SK-N-SH (cell line): ENCODE data around the gene HINFP. TPM values are rescaled to one million over a fixed set of nuclear protein-coding genes. Genes with fewer than 3 reads are reported as not detected.

Experiments
- CTCF ChIA-PET: fragments of 300-600, 350-600 bp; formaldehyde crosslinking; extraction: SDS; loops from one replicate; lab custom pipeline; 2021; lab: Yijun Ruan, JAX
- POLR2A ChIA-PET: fragments of 350-600 bp; sonication (Branson Sonifier 250); formaldehyde crosslinking; extraction: SDS; loops from one replicate; lab custom pipeline; 2020; ENCODE audit warnings: antibody characterized with exemption, inconsistent platforms; lab: Yijun Ruan, JAX
- DNase-seq: peaks from one replicate; pipeline ENCODE4 v3.0.0; 2012
- H2AFZ ChIP-seq: fragments of 200-600 bp; sonication (generic); 2 replicates; pipeline ENCODE4 v1.8.1; 2016; ENCODE audit warnings: antibody characterized with exemption, mild to moderate bottlenecking, low read depth
- H3F3A ChIP-seq: fragments of 200-600 bp; sonication (generic); replicated peaks from 2 replicates; pipeline ENCODE3; 2016; ENCODE audit warnings: antibody characterized with exemption, mild to moderate bottlenecking; ENCODE audit not compliant: insufficient read depth
- H3K27ac ChIP-seq, 2 experiments: fragments of 200-500 bp in 1 of 2; fragments of 200-600 bp in 1 of 2; sonication (Bioruptor generic) in 1 of 2; sonication (generic), shearing (Covaris generic) in 1 of 2; 2 replicates each; pipeline versions ENCODE4 v1.5.1 to v1.6.1; 2014 to 2016; ENCODE audit warnings: low read depth in 2 of 2, inconsistent platforms in 1 of 2, low read length in 1 of 2, mild to moderate bottlenecking in 1 of 2, mixed read lengths in 1 of 2
- H3K27me3 ChIP-seq: fragments of 200-600 bp; sonication (generic), shearing (Covaris generic); 2 replicates; pipeline ENCODE4 v1.6.1; 2016; ENCODE audit warnings: mixed run types; ENCODE audit not compliant: insufficient read depth
- H3K36me3 ChIP-seq, 2 experiments: fragments of 200-500 bp in 1 of 2; fragments of 200-600 bp in 1 of 2; sonication (Bioruptor generic) in 1 of 2; sonication (generic) in 1 of 2; replicated peaks in 1 of 2; 2 replicates each; pipeline versions ENCODE3 to v1.5.1; 2014 to 2016; ENCODE audit warnings: low read length in 1 of 2, mild to moderate bottlenecking in 1 of 2; ENCODE audit not compliant: insufficient read depth in 2 of 2, control insufficient read depth in 1 of 2
- H3K4me1 ChIP-seq, 2 experiments: fragments of 200-500 bp in 1 of 2; fragments of 200-600 bp in 1 of 2; sonication (Bioruptor generic) in 1 of 2; sonication (generic), shearing (Covaris generic) in 1 of 2; 2 replicates each; pipeline versions ENCODE4 v1.5.1 to v1.6.1; 2014 to 2016; ENCODE audit warnings: low read depth in 1 of 2, low read length in 1 of 2, mixed run types in 1 of 2; ENCODE audit not compliant: insufficient read depth in 2 of 2, control insufficient read depth in 1 of 2
- H3K4me2 ChIP-seq: fragments of 200-600 bp; sonication (generic), shearing (Covaris generic); 2 replicates; pipeline ENCODE4 v1.6.1; 2017; ENCODE audit warnings: mixed run types
- H3K4me3 ChIP-seq, 2 experiments: fragments of 200-500 bp in 1 of 2; fragments of 200-600 bp in 1 of 2; sonication (Bioruptor generic) in 1 of 2; sonication (generic), shearing (Covaris generic) in 1 of 2; 2 replicates each; pipeline versions ENCODE4 v1.5.1 to v1.8.1; 2014 to 2016; ENCODE audit warnings: low read depth in 2 of 2, inconsistent platforms in 1 of 2, low read length in 1 of 2, mild to moderate bottlenecking in 1 of 2, mixed read lengths in 1 of 2, moderate library complexity in 1 of 2
- H3K79me2 ChIP-seq: fragments of 200-600 bp; sonication (generic); 2 replicates; pipeline ENCODE4 v1.8.1; 2017; ENCODE audit warnings: mild to moderate bottlenecking; ENCODE audit not compliant: insufficient read depth
- H3K9ac ChIP-seq: fragments of 200-600 bp; sonication (generic); 2 replicates; pipeline ENCODE4 v1.6.1; 2017; ENCODE audit warnings: mixed run types
- H3K9me2 ChIP-seq: fragments of 200-600 bp; sonication (generic); 2 replicates; pipeline ENCODE4 v1.6.1; 2017; ENCODE audit warnings: mixed run types
- H3K9me3 ChIP-seq: fragments of 200-600 bp; sonication (generic); 2 replicates; pipeline ENCODE4 v1.6.1; 2017; ENCODE audit warnings: mixed run types, mild to moderate bottlenecking, moderate library complexity
- H4K20me1 ChIP-seq: fragments of 200-600 bp; sonication (generic); 2 replicates; pipeline ENCODE4 v1.6.1; 2017; ENCODE audit warnings: mild to moderate bottlenecking, mixed run types; ENCODE audit not compliant: insufficient read depth
- CHD2 ChIP-seq: fragments of 150-350 bp; IDR thresholded peaks from 2 replicates; pipeline ENCODE4 v1.6.1; 2018; ENCODE audit warnings: low read length; ENCODE audit not compliant: partially characterized antibody
- EP300 ChIP-seq, 2 experiments: IDR thresholded peaks; 2 replicates each; pipeline versions ENCODE4 v1.4.0 to v1.6.1; 2012; ENCODE audit warnings: borderline replicate concordance in 1 of 2, low read depth in 1 of 2, low read length in 1 of 2
- EZH2phosphoT487 ChIP-seq: fragments of 200-600 bp; sonication (generic); IDR thresholded peaks from 2 replicates; pipeline ENCODE4 v1.6.1; 2017; ENCODE audit warnings: low read depth, mixed run types, mild to moderate bottlenecking, antibody characterized with exemption, moderate library complexity, borderline replicate concordance
- FOXM1 ChIP-seq: IDR thresholded peaks from 2 replicates; pipeline ENCODE4 v1.4.0; 2012; ENCODE audit warnings: low read depth, mild to moderate bottlenecking
- GABPA ChIP-seq: IDR thresholded peaks from 2 replicates; pipeline ENCODE4 v1.4.0; 2012; ENCODE audit warnings: low read depth, mild to moderate bottlenecking
- GATA2 ChIP-seq: sonication (generic); formaldehyde crosslinking; IDR thresholded peaks from 2 replicates; pipeline ENCODE4 v1.5.0; 2020; ENCODE audit warnings: mild to moderate bottlenecking, missing genetic modification reagents
- IRF3 ChIP-seq: fragments of 150-350 bp; IDR thresholded peaks from 2 replicates; pipeline ENCODE4 v1.6.1; 2016; ENCODE audit warnings: mild to moderate bottlenecking, low read depth, low read length
- MEF2A ChIP-seq: IDR thresholded peaks from 2 replicates; pipeline ENCODE4 v1.4.0; 2012; ENCODE audit warnings: low read depth, borderline replicate concordance
- MXI1 ChIP-seq: IDR thresholded peaks from 2 replicates; pipeline ENCODE4 v1.6.1; 2012; ENCODE audit warnings: mild to moderate bottlenecking, low read depth, low read length, improper control_type of control experiment
- NFIC ChIP-seq: IDR thresholded peaks from 2 replicates; pipeline ENCODE4 v1.4.0; 2012; ENCODE audit warnings: borderline replicate concordance
- NRF1 ChIP-seq: IDR thresholded peaks from 2 replicates; pipeline ENCODE4 v1.6.1; 2012; ENCODE audit warnings: low read depth, mild to moderate bottlenecking, low read length
- POLR2AphosphoS5 ChIP-seq: IDR thresholded peaks from 2 replicates; pipeline ENCODE4 v1.6.1; 2012; ENCODE audit warnings: low read depth, low read length
- RAD21 ChIP-seq: IDR thresholded peaks from 2 replicates; pipeline ENCODE4 v1.6.1; 2012; ENCODE audit warnings: mild to moderate bottlenecking, low read length
- RFX5 ChIP-seq: IDR thresholded peaks from 2 replicates; pipeline ENCODE4 v1.6.1; 2012; ENCODE audit warnings: mild to moderate bottlenecking, improper control_type of control experiment, low read length
- SIN3A ChIP-seq: IDR thresholded peaks from 2 replicates; pipeline ENCODE4 v1.6.1; 2012; ENCODE audit warnings: low read depth, mild to moderate bottlenecking, low read length, moderate library complexity, borderline replicate concordance
- SMC3 ChIP-seq: IDR thresholded peaks from 2 replicates; pipeline ENCODE4 v1.6.1; 2012; ENCODE audit warnings: low read depth, low read length, improper control_type of control experiment
- TAF1 ChIP-seq: IDR thresholded peaks from 2 replicates; pipeline ENCODE4 v1.6.1; 2012; ENCODE audit warnings: low read depth, mild to moderate bottlenecking, low read length, moderate library complexity, borderline replicate concordance
- TCF12 ChIP-seq: IDR thresholded peaks from 2 replicates; pipeline ENCODE4 v1.4.0; 2012
- TEAD4 ChIP-seq: IDR thresholded peaks from 2 replicates; pipeline ENCODE4 v1.4.0; 2012; ENCODE audit warnings: mild to moderate bottlenecking, borderline replicate concordance; ENCODE audit not compliant: insufficient read depth
- USF1 ChIP-seq: IDR thresholded peaks from 2 replicates; pipeline ENCODE4 v1.4.0; 2012; ENCODE audit warnings: low read depth, borderline replicate concordance
- USF2 ChIP-seq: fragments of 150-350 bp; IDR thresholded peaks from 2 replicates; pipeline ENCODE4 v1.6.1; 2017; ENCODE audit warnings: antibody characterized with exemption, low read length, low read depth, borderline replicate concordance
- ZBTB33 ChIP-seq: IDR thresholded peaks from 2 replicates; pipeline ENCODE4 v1.4.0; 2012; ENCODE audit warnings: low read depth, borderline replicate concordance
- WGBS: methylation state at CpG from one replicate; pipeline ENCODE4 v1.1.6; 2017; ENCODE audit warnings: low lambda C conversion rate; 5-methylcytosine and 5-hydroxymethylcytosine counted together
- polyA plus RNA-seq, 3 experiments: library from polyadenylated mRNA; depleted of rRNA; stranded (reverse); fragments of >200 nt; gene quantifications; 2 replicates each; pipeline ENCODE4 v1.2.3, GENCODE V29; 2012
- TF ChIP-seq, protein P1 (sequence below): IDR thresholded peaks from 2 replicates; pipeline ENCODE4 v1.6.1; 2012; ENCODE audit warnings: mild to moderate bottlenecking, low read depth, low read length, moderate library complexity

Gene HINFP
- polyA plus RNA-seq, 1 of the 3 experiments (the other 2 are of a cell fraction), result 21.8 TPM

- Histone ChIP-seq H3K4me2 (no peak overlapping the region), H3K79me2 (no peaks in the 10 kb centered on the region), H3K9me2 (no peaks in the 10 kb centered on the region), H2AFZ (no peak overlapping the region), H3K27ac (no peak overlapping the region), H3K27me3 (no peaks in the 10 kb centered on the region; the same call in 1 of the 2 replicates), H3K9me3 (no peaks in the 10 kb centered on the region), H3K9ac (no peak overlapping the region), H3K4me3 (no peak overlapping the region), H3K4me1 (peaks cover 0 to 13% of the 10 kb centered on the region in 2 experiments; a peak in 1 of 4 replicates), H3F3A (no peaks in the 10 kb centered on the region), H3K36me3 (no peaks in the 10 kb centered on the region), H4K20me1 (no peaks in the 10 kb centered on the region)
- ChIA-PET CTCF (interaction anchor here (0.6 to 4.7 kb wide), 30 partner anchors 8 to 429 kb away, joined by 3 to 35 read pairs (median 4); partner anchors contain the start of genes HINFP, MCAM, NHERF4 and NLRX1), POLR2A (no interaction called here)
- 19% methylated on average over 6 of the region's 7 CpGs for WGBS
- peak; percentile 93 for DNase-seq
- TF ChIP-seq RFX5 (no peak), MXI1 (0 out of 2 replicates have a peak, but pooled peaks have one; percentile 23), GABPA (no peak), IRF3 (no peak), GATA2 (no peak), NRF1 (no peak), EP300 (IDR thresholded peaks at IDR 0.05; ENCODE audit: borderline replicate concordance in 1 of 2, low read depth in 1 of 2, low read length in 1 of 2) (no peak), TAF1 (no peak), TEAD4 (no peak), MEF2A (no peak), USF2 (no peak), NFIC (no peak), USF1 (no peak), SIN3A (0 out of 2 replicates have a peak, but pooled peaks have one; percentile 68), CHD2 (no peak), TCF12 (no peak), SMC3 (peak; percentile 76), FOXM1 (no peak), RAD21 (peak; percentile 68), POLR2AphosphoS5 (no peak), ZBTB33 (no peak), EZH2phosphoT487 (no peak)
- TF ChIP-seq, protein P1, sequence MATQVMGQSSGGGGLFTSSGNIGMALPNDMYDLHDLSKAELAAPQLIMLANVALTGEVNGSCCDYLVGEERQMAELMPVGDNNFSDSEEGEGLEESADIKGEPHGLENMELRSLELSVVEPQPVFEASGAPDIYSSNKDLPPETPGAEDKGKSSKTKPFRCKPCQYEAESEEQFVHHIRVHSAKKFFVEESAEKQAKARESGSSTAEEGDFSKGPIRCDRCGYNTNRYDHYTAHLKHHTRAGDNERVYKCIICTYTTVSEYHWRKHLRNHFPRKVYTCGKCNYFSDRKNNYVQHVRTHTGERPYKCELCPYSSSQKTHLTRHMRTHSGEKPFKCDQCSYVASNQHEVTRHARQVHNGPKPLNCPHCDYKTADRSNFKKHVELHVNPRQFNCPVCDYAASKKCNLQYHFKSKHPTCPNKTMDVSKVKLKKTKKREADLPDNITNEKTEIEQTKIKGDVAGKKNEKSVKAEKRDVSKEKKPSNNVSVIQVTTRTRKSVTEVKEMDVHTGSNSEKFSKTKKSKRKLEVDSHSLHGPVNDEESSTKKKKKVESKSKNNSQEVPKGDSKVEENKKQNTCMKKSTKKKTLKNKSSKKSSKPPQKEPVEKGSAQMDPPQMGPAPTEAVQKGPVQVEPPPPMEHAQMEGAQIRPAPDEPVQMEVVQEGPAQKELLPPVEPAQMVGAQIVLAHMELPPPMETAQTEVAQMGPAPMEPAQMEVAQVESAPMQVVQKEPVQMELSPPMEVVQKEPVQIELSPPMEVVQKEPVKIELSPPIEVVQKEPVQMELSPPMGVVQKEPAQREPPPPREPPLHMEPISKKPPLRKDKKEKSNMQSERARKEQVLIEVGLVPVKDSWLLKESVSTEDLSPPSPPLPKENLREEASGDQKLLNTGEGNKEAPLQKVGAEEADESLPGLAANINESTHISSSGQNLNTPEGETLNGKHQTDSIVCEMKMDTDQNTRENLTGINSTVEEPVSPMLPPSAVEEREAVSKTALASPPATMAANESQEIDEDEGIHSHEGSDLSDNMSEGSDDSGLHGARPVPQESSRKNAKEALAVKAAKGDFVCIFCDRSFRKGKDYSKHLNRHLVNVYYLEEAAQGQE, result no peak
These were observed 23.6 kb downstream of the HINFP start for GRCh38 chr11:119144825-119145486.
